Tibial nerve (tissue), 4 donors: ENCODE results near the gene AEN.

Source experiments
- CTCF ChIP-seq, 5 experiments: fragments of 200-600 bp in 3 of 5; fragments of 450-650 bp in 2 of 5; sonication (generic) in 3 of 5; IDR thresholded peaks; one replicate each; pipeline ENCODE4 v1.5.1; 2016 to 2019; ENCODE audit warnings: antibody characterized with exemption in 5 of 5, mild to moderate bottlenecking in 3 of 5, moderate library complexity in 2 of 5
- EP300 ChIP-seq, 2 donors: sonication (generic); formaldehyde crosslinking; IDR thresholded peaks; one replicate each; pipeline ENCODE4 v1.6.1; 2017; ENCODE audit warnings: antibody characterized with exemption in 2 of 2, mild to moderate bottlenecking in 1 of 2
- POLR2A ChIP-seq, 2 donors: fragments of 450-650 bp; IDR thresholded peaks; one replicate each; pipeline ENCODE4 v1.6.1; 2017; ENCODE audit warnings: antibody characterized with exemption in 2 of 2, mild to moderate bottlenecking in 2 of 2, moderate library complexity in 2 of 2

DNA sequence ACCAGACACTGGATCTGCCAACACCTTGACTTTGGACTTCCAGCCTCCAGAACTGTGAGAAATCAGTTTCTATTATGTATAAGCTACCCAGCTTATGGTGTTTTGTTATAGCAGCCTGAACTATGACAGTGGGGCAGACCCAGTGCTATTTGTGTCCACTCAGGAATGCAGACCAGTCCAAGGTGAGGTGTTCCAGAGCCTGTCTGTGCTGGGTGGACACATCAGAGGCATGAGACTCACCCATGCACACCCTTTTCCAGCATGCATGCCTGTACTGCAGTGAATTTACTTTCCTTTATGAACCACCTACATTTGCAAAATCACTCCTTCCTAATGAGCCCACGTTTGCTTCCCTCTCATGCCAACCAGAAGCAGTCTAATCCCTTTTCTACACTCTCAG is 47.1 kb upstream of the AEN start:
- no peak for TF ChIP-seq POLR2A (IDR thresholded peaks at IDR 0.05)
- TF ChIP-seq CTCF (IDR thresholded peaks at IDR 0.05) = no peak
- TF ChIP-seq EP300 (IDR thresholded peaks at IDR 0.05) = no peak
